Adipocyte (in vitro differentiated cells): ENCODE data around the gene ACP6.
"Not testable (repeated sequence)": the region's sequence is repeated elsewhere in the genome, so short reads cannot be mapped to it uniquely, and the experiment has no call there.

ENCODE experiments used
- DNase-seq: peaks from one replicate; pipeline ENCODE4 v3.0.0-alpha.2; 2015; ENCODE audit warnings: low read depth
- H3K27me3 ChIP-seq: replicated peaks from 2 replicates; pipeline ENCODE4 v1.7.0; 2013; ENCODE audit warnings: mild to moderate bottlenecking, low read length, moderate library complexity; ENCODE audit not compliant: control insufficient read depth, insufficient read depth
- H3K36me3 ChIP-seq: 2 replicates; pipeline ENCODE4 v1.7.0; 2013; ENCODE audit warnings: low read length, mild to moderate bottlenecking, moderate library complexity; ENCODE audit not compliant: control insufficient read depth, insufficient read depth, severe bottlenecking
- H3K4me1 ChIP-seq: 2 replicates; pipeline ENCODE4 v1.7.0; 2013; ENCODE audit warnings: mild to moderate bottlenecking, low read length, moderate library complexity; ENCODE audit not compliant: control insufficient read depth, insufficient read depth
- H3K4me3 ChIP-seq: 2 replicates; pipeline ENCODE4 v1.7.0; 2013; ENCODE audit warnings: mild to moderate bottlenecking, low read length, moderate library complexity
- H3K9ac ChIP-seq: 2 replicates; pipeline ENCODE4 v1.7.0; 2013; ENCODE audit warnings: mild to moderate bottlenecking, low read length, moderate library complexity
- H3K9me3 ChIP-seq: 2 replicates; pipeline ENCODE4 v1.7.0; 2013; ENCODE audit warnings: mild to moderate bottlenecking, low read length, moderate library complexity; ENCODE audit not compliant: control insufficient read depth

Gene ACP6

DNA sequence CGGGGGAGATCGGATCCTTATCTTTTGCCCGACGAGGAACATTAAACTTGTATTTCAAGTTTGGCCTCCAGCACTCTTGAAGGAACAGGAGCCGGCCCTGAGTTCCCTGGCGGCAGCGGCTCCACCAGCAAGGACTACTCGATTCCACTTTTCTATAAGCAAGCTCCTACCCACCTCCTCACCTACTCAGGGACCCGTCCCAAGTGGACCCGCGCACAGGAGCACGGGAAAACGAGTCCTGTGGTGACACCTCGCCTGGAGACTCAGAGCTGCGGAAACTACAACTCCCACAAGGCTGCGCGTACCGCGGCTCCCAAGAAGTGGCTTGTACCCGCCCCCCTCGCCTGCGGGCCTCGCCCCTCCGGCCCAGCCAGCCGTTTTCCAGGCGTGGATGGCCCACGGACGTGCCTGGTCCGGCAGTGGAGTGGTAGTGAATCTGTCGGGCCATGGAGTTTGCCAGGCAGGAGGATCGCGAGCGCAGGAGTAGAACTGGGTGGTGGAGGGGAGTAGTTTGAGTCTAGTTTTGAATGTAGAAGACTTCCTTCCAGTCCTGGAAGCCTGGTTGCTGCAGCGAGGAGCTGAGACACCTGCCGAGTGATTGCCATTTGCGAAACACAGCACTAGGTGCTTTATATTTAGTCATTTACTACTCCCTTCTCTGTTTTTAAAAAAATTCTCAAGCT is at the start of gene ACP6:
Gene ACP6, minus strand, starts transcription at position 206 of the 683 bp plus-strand sequence. CDS start 476 bp downstream, outside the sequence.
- H3K27me3 ChIP-seq, result no peaks in the 10 kb centered on the region
- no peaks in the 10 kb centered on the region for H3K9me3 ChIP-seq
- H3K36me3 ChIP-seq, result no peaks in the 10 kb centered on the region
- H3K4me1 ChIP-seq, result peaks cover 6% of the 10 kb centered on the region
- H3K4me3 ChIP-seq, result peak within 1 kb of the TSS; percentile 95
- peak; percentile 96 for DNase-seq
- peak within 1 kb of the TSS; percentile 87 for H3K9ac ChIP-seq

DNA sequence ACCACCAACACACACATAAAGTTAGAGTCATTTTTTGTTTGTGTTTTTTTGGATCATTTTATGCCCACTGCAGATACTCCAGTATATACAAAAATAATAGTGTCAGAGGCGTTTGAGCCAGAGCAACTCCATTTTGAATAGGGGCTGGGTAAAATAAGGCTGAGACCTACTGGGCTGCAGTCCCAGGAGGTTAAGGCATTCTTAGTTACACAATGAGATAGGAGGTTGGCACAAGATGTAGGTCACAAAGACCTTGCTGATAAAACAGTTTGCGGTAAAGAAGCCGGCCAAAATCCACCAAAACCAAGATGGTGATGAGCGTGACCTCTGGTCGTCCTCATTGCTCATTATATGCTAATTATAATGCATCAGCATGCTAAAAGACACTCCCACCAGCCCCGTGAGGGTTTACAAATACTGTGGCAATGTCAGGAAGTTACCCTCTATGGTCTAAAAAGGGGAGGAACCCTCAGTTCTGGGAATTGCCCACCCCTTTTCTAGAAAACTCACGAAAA is 49.4 kb upstream of the ACP6 start:
- H3K4me3 ChIP-seq, result no peak overlapping the region
- no peaks in the 10 kb centered on the region for H3K36me3 ChIP-seq
- peaks cover 27% of the 10 kb centered on the region for H3K27me3 ChIP-seq
- no peak overlapping the region for H3K9ac ChIP-seq
- no peak for DNase-seq
- H3K9me3 ChIP-seq, result no peaks in the 10 kb centered on the region
- peaks cover 4% of the 10 kb centered on the region for H3K4me1 ChIP-seq

DNA sequence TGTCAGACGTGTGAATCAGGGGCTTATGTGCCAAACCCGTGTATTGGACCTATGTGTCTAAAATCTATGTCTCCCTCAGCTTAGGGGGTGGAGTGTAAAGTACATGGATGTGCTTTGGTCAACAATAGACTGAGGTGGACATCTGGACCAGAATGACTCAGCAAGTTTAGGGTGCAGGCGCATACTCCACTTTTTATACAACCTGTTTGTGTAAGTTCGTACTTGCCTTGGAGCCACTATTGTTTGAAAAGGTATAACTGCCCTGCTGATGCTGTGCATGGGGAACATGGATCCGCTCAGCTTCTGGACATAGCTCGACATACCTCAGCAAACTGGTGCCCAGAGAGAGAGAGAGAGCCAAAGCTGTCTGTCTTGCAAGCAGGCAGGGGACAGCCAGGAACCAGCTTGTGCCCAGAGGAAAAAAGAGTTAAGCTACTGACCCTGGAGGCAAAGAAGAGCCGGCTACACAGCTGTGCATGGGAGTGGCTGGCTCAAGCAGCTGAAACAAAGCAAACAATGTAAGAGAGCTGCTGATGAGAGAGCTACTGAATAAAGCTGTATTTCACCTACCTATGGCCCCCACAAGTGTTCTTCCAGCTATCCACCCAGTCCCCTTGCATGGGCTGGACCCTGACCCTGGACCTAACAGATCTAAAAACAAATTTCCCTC is 48.8 kb upstream of the ACP6 start:
- no peak for DNase-seq
- H3K9ac ChIP-seq, result no peak overlapping the region

DNA sequence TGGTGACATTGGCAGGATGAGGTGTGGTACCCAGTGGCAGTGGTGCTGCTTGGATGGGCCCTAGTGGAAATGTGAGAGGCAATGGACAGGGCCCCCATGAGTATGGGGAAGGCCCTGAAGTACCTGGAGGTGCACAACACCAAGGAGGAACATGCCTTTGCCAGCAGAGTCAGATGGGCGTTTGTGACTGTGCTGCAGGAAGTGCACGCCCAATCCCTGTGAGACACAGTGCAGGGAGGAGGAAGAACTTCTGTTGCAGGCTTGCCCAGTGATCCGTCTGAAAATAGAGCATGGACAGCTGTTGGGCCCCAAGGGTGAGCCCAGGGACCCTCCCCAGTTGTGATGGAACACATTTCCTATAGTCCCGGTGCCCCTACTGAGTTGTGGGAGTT is 47.4 kb upstream of the ACP6 start:
- no peak overlapping the region for H3K9ac ChIP-seq
- peaks cover 20% of the 10 kb centered on the region for H3K27me3 ChIP-seq
- peaks cover 4% of the 10 kb centered on the region for H3K4me1 ChIP-seq
- no peak overlapping the region for H3K4me3 ChIP-seq
- H3K9me3 ChIP-seq, result no peaks in the 10 kb centered on the region
- no peaks in the 10 kb centered on the region for H3K36me3 ChIP-seq
- no peak for DNase-seq

More for the DNA sequence above, 48.8 kb upstream of the ACP6 start:
- Histone ChIP-seq H3K4me1 (peaks cover 4% of the 10 kb centered on the region), H3K4me3 (no peak overlapping the region), H3K27me3 (peaks cover 29% of the 10 kb centered on the region), H3K9me3 (no peaks in the 10 kb centered on the region), H3K36me3 (no peaks in the 10 kb centered on the region)

DNA sequence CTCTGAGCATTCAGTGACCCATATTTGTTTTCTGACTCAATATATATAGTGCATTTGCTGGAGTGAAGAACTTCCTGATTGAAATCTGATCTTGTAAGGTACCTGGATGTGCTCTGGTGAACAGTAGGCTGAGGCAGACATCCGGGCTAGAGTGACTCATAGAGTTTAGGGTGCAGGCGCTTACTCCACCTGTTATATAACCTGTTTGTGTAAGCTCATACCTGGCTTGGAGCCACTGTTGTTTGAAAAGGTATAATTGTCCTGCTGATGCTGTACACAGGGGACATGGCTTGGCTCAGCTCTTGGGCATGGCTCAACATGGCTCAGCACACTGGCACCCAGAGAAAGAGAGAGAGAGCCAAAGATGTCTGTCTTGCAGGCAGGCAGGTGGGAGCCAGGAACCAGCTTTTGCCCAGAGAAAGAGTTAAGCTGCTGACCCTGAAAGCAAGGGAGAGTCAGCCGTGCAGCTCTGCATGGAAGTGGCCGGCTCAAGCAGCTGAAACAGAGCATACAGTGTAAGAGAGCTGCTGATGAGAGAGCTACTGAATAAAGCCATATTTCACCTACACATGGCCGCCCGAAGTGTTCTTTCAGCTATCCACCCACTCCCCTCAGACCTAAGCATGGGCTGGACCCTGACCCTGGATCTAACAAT is 46.9 kb upstream of the ACP6 start:
- no peak overlapping the region for H3K9ac ChIP-seq
- no peaks in the 10 kb centered on the region for H3K9me3 ChIP-seq
- no peaks in the 10 kb centered on the region for H3K36me3 ChIP-seq
- peaks cover 3% of the 10 kb centered on the region for H3K4me1 ChIP-seq
- no peak for DNase-seq
- peaks cover 19% of the 10 kb centered on the region for H3K27me3 ChIP-seq
- H3K4me3 ChIP-seq, result no peak overlapping the region

DNA sequence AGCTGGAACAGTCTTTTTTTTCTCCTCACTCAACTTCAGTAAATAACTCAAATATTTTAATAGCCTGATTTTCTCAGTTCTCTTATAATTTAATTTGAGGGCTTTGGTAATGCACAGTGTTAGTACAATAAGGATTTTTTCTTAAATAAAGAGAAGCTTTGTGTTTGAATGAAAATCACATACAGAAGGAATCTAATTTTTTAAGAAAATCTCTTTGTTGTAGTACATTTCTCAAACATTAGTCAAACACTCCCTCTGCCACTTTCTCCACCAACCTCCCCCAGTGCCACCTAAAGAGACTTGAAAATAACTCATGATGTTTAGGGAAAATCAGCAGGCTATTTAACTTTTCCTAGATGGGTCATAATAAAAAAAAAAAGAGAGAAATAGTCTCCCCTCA is 42.3 kb upstream of the ACP6 start:
- Histone ChIP-seq H3K9ac (no peak overlapping the region), H3K4me3 (no peak overlapping the region), H3K36me3 (no peaks in the 10 kb centered on the region), H3K27me3 (peaks cover 22% of the 10 kb centered on the region), H3K9me3 (no peaks in the 10 kb centered on the region), H3K4me1 (no peaks in the 10 kb centered on the region)
- DNase-seq, result no peak

DNA sequence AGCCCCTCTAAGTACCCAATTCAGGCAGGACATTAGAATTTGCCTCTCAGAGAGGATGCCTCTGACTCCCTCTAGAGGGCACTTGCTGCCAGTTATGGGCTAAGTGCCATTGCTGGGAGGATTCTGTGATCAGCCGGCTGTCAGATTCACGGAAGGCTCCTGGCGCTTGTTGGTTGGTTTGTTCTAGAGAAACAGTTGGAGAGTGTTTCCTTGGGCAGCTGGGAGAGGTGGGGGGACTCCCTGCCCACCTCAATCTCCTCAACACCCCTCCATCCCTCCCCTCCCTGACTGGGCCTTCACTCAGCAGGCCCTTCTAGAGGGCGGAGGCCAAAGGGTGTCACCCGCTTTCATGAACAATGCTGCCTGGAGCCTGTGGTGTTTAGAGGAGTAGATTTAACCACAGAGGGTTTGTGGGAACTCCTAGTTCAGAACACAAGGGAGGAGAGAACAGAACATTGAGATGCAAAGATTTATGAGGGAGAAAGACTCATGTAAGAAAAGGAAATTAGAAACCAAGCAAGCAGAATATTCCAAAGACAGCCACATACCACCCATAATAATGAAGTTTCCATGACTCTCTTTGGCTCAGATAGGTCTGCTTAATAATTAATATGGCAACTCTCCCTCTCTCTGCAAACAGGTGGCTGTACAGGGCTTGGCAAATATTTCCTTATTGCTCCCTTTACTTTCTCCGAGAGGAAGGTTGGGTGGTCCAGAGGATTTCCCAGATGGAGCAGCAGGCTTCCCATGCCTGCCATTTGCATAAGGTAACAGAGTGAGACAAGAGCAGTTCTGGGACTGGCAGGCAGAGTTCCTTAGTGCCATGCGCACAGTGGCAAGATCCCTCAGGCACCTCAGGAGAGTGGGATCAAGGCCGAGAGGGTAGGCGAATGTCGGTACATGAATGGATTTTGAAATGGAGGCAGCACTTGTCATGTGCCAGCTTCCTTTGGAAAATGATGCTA is 30.0 kb upstream of the ACP6 start:
- H3K4me3 ChIP-seq, result no peak overlapping the region
- peaks cover 5% of the 10 kb centered on the region for H3K4me1 ChIP-seq
- H3K9me3 ChIP-seq, result no peaks in the 10 kb centered on the region
- H3K9ac ChIP-seq, result no peak overlapping the region
- H3K27me3 ChIP-seq, result peaks cover 9% of the 10 kb centered on the region
- peak; percentile 86 for DNase-seq
- H3K36me3 ChIP-seq, result no peaks in the 10 kb centered on the region

DNA sequence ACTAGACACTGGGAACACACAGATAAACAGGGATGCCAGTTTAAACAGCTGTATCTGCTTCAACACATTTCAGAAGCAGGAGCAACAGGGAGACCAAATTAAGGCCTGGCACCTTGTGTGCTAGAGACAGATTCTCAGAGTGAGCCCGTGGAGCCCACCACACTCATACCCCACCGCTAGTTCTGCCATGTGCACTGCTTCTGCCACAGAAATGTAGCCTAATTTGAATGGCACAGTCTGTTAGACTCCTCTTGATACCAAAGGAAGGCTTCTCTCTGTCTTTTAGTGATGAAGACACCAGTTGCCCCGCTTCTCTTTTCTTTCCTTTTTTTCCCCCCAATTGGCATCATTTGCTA is 29.3 kb upstream of the ACP6 start:
- no peaks in the 10 kb centered on the region for H3K9me3 ChIP-seq
- peaks cover 5% of the 10 kb centered on the region for H3K4me1 ChIP-seq
- H3K27me3 ChIP-seq, result peaks cover 9% of the 10 kb centered on the region
- no peaks in the 10 kb centered on the region for H3K36me3 ChIP-seq
- DNase-seq, result no peak
- no peak overlapping the region for H3K4me3 ChIP-seq
- no peak overlapping the region for H3K9ac ChIP-seq

DNA sequence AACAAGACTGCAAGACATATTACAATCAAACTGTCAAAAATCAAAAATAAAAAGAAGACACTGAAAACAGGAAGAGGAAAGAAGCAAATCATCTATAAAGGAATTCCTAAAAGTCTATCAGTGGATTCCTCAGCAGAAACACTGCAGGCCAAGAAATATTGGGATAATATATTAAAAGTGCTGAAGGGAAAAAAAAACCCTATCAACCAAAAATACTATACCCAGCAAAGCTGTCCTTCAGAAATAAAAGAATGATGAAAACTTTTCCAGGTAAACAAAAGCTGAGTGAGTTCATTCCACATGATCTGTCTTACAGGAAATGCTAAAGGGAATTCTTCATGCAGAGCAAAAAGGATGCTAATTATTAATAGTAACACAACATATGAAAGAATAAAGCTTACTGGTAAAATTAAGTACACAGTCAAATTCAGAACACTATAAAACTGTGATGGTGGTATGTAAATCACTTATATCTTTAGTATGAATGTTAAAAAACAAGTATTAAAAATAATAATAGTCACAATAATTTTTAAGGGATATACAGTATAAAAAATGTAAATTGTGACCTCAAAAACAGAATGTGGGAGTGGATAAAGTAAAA is 12.9 kb upstream of the ACP6 start:
- no peaks in the 10 kb centered on the region for H3K36me3 ChIP-seq
- no peak overlapping the region for H3K9ac ChIP-seq
- no peaks in the 10 kb centered on the region for H3K4me1 ChIP-seq
- no peak overlapping the region for H3K4me3 ChIP-seq
- peaks cover 34% of the 10 kb centered on the region for H3K9me3 ChIP-seq
- H3K27me3 ChIP-seq, result no peaks in the 10 kb centered on the region
- no peak for DNase-seq

DNA sequence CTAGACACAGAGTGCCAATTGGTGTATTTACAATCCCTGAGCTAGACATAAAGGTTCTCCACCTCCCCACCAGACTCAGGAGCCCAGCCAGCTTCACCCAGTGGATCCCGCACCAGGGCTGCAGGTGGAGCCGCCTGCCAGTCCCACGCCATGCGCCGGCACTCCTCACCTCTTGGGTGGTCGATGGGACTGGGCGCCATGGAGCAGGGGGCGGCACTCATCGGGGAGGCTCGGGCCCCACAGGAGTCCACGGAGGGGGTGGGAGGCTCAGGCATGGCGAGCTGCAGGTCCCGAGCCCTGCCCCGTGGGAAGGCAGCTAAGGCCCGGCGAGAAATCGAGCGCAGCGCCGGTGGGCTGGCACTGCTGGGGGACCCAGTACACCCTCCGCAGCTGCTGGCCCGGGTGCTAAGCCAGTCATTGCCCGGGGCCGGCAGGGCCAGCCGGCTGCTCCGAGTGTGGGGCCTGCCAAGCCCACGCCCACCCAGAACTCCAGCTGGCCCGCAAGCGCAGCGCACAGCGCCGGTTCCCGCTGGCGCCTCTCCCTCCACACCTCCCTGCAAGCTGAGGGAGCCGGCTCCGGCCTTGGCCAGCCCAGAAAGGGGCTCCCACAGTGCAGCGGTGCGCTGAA is 10.4 kb upstream of the ACP6 start:
- H3K4me1 ChIP-seq, result peaks cover 11% of the 10 kb centered on the region
- H3K27me3 ChIP-seq, H3K9ac ChIP-seq, H3K4me3 ChIP-seq, DNase-seq, H3K36me3 ChIP-seq: not testable (repeated sequence)
- H3K9me3 ChIP-seq, result peaks cover 42% of the 10 kb centered on the region
